Amniotic epithelial cell (primary cell): Measurements from ENCODE around the gene EFHC2.

Source experiments
- DNase-seq: peaks from one replicate; pipeline ENCODE4 v3.0.0-alpha.2; 2010; ENCODE audit warnings: low read depth

EFHC2 gene

GRCh38 chrX:44343412-44344141 lies at the start of gene EFHC2:
TSS of gene EFHC2 (minus strand) at chrX:44343672. CDS start at chrX:44343588, 84 bp downstream.
- peak; percentile 5 for DNase-seq

- DNase-seq = no peak
These were observed 49.3 kb upstream of the EFHC2 start for GRCh38 chrX:44392767-44393166.

GRCh38 chrX:44384688-44385338 lies 41.3 kb upstream of the EFHC2 start:
- no peak for DNase-seq

GRCh38 chrX:44382871-44383270 lies 39.4 kb upstream of the EFHC2 start:
- DNase-seq = no peak

- DNase-seq = peak; percentile 34
These were observed 9.3 kb upstream of the EFHC2 start for GRCh38 chrX:44352758-44353157.

GRCh38 chrX:44349561-44349960 lies 6.1 kb upstream of the EFHC2 start:
- peak; percentile 40 for DNase-seq

- peak; percentile 7 for DNase-seq
These were observed 1.2 kb upstream of the EFHC2 start for GRCh38 chrX:44344687-44345086.

- no peak for DNase-seq
These were observed 722 bp upstream of the EFHC2 start for GRCh38 chrX:44344194-44344593.

GRCh38 chrX:44342866-44343265 lies 606 bp downstream of the EFHC2 start:
- no peak for DNase-seq

GRCh38 chrX:44338361-44338760 lies 5.1 kb downstream of the EFHC2 start:
- DNase-seq = no peak

GRCh38 chrX:44332437-44332836 lies 11.0 kb downstream of the EFHC2 start:
- no peak for DNase-seq

- no peak for DNase-seq
These were observed 13.2 kb downstream of the EFHC2 start for GRCh38 chrX:44330227-44330626.

GRCh38 chrX:44319550-44319949 lies 23.9 kb downstream of the EFHC2 start:
- DNase-seq = no peak

- DNase-seq = no peak
These were observed 26.3 kb downstream of the EFHC2 start for GRCh38 chrX:44317181-44317580.

GRCh38 chrX:44314808-44315207 lies 28.7 kb downstream of the EFHC2 start:
- no peak for DNase-seq

- DNase-seq = peak; percentile 88
These were observed 29.2 kb downstream of the EFHC2 start for GRCh38 chrX:44314259-44314734.

- DNase-seq = no peak
These were observed 31.1 kb downstream of the EFHC2 start for GRCh38 chrX:44312421-44312820.

GRCh38 chrX:44310227-44310626 lies 33.2 kb downstream of the EFHC2 start:
- no peak for DNase-seq

GRCh38 chrX:44308869-44309268 lies 34.6 kb downstream of the EFHC2 start:
- DNase-seq = no peak

- no peak for DNase-seq
These were observed 37.1 kb downstream of the EFHC2 start for GRCh38 chrX:44306356-44306755.

GRCh38 chrX:44305921-44306320 lies 37.6 kb downstream of the EFHC2 start:
- DNase-seq = no peak

GRCh38 chrX:44303119-44303518 lies 40.4 kb downstream of the EFHC2 start:
- no peak for DNase-seq

GRCh38 chrX:44299177-44299576 lies 44.3 kb downstream of the EFHC2 start:
- no peak for DNase-seq
